Measurements from ENCODE around the gene ZNF280A. TPM values are rescaled to one million over a fixed set of nuclear protein-coding genes. Genes with fewer than 3 reads are reported as not detected.

The ZNF280A gene
- total RNA-seq, 1 experiment from 2014 or later: 0.10 TPM

DNA sequence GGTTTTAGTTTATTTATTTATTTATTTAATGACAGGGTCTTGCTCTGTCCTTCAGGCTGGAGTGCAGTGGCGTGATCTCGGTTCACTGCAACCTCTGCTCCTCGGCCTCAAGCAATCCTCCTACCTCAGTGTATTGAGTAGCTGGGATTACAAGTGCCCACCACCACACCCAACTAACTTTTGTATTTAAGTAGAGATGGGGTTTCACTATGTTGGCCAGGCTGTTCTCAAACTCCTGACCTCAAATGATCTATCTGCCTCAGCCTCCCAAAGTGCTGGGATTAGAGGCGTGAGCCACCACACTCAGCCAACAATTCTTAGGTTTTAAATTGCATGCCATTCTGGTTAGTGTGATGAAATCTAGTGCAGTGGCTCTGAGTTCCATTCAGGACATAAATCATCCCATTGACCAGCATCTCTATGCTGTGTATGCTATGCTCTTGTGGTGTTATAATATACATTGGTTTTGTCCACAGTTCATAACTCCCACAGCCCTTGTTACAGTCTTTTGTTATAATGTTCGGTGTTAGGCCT lies 40.0 kb downstream of the ZNF280A start:
- Histone ChIP-seq H3K4me1 (ENCODE audit: control insufficient read depth, insufficient read depth, low read length) (no peaks in the 10 kb centered on the region), H3K36me3 (ENCODE audit: control insufficient read depth, insufficient read depth, low read length) (no peaks in the 10 kb centered on the region), H3K9me3 (ENCODE audit: control insufficient read depth, insufficient read depth, low read depth, low read length) (no peaks in the 10 kb centered on the region), H3K4me3 (ENCODE audit: low read depth in 2 of 2, low read length in 2 of 2) (no peak overlapping the region), H3K27me3 (ENCODE audit: control insufficient read depth, insufficient read depth, low read length) (no peaks in the 10 kb centered on the region), H3K27ac (ENCODE audit: low read length) (no peak overlapping the region)
- ChIA-PET POLR2A (no interaction called here), CTCF (no interaction called here)
- DNase-seq (ENCODE audit: low read depth, low spot score) (no peak), ATAC-seq (no peak)
- TF ChIP-seq, protein P1, sequence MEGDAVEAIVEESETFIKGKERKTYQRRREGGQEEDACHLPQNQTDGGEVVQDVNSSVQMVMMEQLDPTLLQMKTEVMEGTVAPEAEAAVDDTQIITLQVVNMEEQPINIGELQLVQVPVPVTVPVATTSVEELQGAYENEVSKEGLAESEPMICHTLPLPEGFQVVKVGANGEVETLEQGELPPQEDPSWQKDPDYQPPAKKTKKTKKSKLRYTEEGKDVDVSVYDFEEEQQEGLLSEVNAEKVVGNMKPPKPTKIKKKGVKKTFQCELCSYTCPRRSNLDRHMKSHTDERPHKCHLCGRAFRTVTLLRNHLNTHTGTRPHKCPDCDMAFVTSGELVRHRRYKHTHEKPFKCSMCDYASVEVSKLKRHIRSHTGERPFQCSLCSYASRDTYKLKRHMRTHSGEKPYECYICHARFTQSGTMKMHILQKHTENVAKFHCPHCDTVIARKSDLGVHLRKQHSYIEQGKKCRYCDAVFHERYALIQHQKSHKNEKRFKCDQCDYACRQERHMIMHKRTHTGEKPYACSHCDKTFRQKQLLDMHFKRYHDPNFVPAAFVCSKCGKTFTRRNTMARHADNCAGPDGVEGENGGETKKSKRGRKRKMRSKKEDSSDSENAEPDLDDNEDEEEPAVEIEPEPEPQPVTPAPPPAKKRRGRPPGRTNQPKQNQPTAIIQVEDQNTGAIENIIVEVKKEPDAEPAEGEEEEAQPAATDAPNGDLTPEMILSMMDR (IDR thresholded peaks at IDR 0.05): no peak
- TF ChIP-seq POLR2AphosphoS5 (IDR thresholded peaks at IDR 0.05; ENCODE audit: low read depth, low read length) (no peak), TCF7L2 (IDR thresholded peaks at IDR 0.05; ENCODE audit: low read depth, low read length) (no peak), SIN3A (IDR thresholded peaks at IDR 0.05; ENCODE audit: borderline replicate concordance, insufficient read depth, low read depth, low read length) (no peak)
- TF ChIP-seq, protein P2, sequence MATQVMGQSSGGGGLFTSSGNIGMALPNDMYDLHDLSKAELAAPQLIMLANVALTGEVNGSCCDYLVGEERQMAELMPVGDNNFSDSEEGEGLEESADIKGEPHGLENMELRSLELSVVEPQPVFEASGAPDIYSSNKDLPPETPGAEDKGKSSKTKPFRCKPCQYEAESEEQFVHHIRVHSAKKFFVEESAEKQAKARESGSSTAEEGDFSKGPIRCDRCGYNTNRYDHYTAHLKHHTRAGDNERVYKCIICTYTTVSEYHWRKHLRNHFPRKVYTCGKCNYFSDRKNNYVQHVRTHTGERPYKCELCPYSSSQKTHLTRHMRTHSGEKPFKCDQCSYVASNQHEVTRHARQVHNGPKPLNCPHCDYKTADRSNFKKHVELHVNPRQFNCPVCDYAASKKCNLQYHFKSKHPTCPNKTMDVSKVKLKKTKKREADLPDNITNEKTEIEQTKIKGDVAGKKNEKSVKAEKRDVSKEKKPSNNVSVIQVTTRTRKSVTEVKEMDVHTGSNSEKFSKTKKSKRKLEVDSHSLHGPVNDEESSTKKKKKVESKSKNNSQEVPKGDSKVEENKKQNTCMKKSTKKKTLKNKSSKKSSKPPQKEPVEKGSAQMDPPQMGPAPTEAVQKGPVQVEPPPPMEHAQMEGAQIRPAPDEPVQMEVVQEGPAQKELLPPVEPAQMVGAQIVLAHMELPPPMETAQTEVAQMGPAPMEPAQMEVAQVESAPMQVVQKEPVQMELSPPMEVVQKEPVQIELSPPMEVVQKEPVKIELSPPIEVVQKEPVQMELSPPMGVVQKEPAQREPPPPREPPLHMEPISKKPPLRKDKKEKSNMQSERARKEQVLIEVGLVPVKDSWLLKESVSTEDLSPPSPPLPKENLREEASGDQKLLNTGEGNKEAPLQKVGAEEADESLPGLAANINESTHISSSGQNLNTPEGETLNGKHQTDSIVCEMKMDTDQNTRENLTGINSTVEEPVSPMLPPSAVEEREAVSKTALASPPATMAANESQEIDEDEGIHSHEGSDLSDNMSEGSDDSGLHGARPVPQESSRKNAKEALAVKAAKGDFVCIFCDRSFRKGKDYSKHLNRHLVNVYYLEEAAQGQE (IDR thresholded peaks at IDR 0.05; ENCODE audit: insufficient read depth in 1 of 2, low read depth in 2 of 2, low read length in 1 of 2): no peak
- BruUV-seq (replicated peaks): no TSS peak
- in situ Hi-C loops (cut with HindIII; ENCODE audit: low pct_unique_long_range_greater_than_20kb, low sequenced_read_pairs): no loop called here
- intact Hi-C loops (cut with micrococcal nuclease; ENCODE audit: unreplicated experiment): no loop called here

DNA sequence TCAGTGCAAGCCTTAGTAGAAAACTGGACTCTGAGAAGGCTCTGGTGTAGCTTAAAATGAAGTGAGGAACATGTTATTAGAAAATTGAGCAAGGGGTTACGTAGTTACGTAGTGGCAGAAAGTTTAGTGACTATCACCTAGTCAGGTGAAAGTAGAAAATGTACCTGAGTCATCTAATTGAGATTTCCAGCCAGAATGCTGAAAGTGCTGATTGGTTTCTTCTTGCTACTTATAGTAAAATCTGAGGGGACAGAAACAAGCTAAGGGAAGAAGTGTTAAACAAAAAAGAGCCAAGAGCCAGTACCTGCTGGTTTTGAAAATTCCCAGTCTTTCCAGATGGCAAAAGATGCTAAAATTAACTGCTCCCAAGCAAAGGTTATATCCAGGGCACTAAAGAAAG lies 41.0 kb downstream of the ZNF280A start:
- DNase-seq (ENCODE audit: low read depth, low spot score): no peak
- POLR2A ChIA-PET: no interaction called here
- Histone ChIP-seq H3K27me3 (ENCODE audit: control insufficient read depth, insufficient read depth, low read length) (no peaks in the 10 kb centered on the region), H3K9me3 (ENCODE audit: control insufficient read depth, insufficient read depth, low read depth, low read length) (no peaks in the 10 kb centered on the region), H3K36me3 (ENCODE audit: control insufficient read depth, insufficient read depth, low read length) (no peaks in the 10 kb centered on the region), H3K4me3 (ENCODE audit: low read depth in 2 of 2, low read length in 2 of 2) (no peak overlapping the region), H3K27ac (ENCODE audit: low read length) (no peak overlapping the region), H3K4me1 (ENCODE audit: control insufficient read depth, insufficient read depth, low read length) (no peaks in the 10 kb centered on the region)
- CTCF ChIA-PET: no interaction called here
- intact Hi-C loops (cut with micrococcal nuclease; ENCODE audit: unreplicated experiment) (no loop called here), in situ Hi-C loops (cut with HindIII; ENCODE audit: low pct_unique_long_range_greater_than_20kb, low sequenced_read_pairs) (no loop called here)
- ATAC-seq: no peak
- TF ChIP-seq POLR2AphosphoS5 (IDR thresholded peaks at IDR 0.05; ENCODE audit: low read depth, low read length) (no peak), TCF7L2 (IDR thresholded peaks at IDR 0.05; ENCODE audit: low read depth, low read length) (no peak), SIN3A (IDR thresholded peaks at IDR 0.05; ENCODE audit: borderline replicate concordance, insufficient read depth, low read depth, low read length) (no peak)
- TF ChIP-seq, protein P1 (IDR thresholded peaks at IDR 0.05): no peak
- TF ChIP-seq, protein P2 (IDR thresholded peaks at IDR 0.05; ENCODE audit: insufficient read depth in 1 of 2, low read depth in 2 of 2, low read length in 1 of 2): no peak
- BruUV-seq (replicated peaks): no TSS peak

Measured in Panc1 (cell line).